GM18861 (cell line): ENCODE data around the gene ST3GAL3.

Source experiments
- ATAC-seq: cut with Tn5 transposase; IDR thresholded peaks from one replicate; pipeline ENCODE4 v1.9.1; 2021; ENCODE audit not compliant: unreplicated experiment

ST3GAL3 gene

DNA sequence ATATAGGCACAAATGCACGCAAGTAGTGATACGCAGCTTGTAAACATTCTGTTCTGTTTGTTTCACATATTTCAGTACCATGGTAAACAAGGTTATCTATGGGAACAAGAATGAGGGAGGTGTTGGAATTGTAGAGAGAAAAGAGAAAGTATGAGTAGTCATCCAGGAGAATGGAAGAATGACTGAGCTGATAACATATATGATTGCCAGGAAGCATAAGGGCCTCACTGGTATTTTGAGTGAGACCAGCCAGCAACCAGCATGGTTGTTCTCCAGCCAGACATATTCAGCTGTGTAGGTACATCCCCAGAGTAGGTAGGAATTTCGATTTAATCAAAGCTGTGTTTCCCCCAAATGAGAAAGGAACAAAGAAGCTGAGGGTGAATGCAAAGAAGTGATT lies 167.4 kb downstream of the ST3GAL3 start:
- ATAC-seq = no peak

DNA sequence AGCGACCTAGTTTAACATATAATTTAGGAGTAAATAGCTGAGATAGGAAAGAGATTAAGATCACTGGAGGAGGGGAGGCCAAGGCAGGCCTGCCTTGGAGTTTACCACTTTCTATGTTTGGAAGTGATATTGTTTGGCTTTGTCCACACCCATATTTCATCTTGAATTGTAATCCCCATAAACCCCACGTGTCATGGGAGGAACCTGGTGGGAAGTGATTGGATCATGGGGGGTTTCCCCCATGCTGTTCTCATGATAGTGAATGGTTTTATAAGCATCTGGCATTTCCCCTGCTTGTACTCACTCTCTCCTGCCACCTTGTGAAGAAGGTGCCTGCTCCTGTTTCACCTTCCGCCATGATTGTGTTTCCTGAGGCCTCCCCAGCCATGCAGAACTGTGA lies 168.0 kb downstream of the ST3GAL3 start:
- ATAC-seq = no peak

DNA sequence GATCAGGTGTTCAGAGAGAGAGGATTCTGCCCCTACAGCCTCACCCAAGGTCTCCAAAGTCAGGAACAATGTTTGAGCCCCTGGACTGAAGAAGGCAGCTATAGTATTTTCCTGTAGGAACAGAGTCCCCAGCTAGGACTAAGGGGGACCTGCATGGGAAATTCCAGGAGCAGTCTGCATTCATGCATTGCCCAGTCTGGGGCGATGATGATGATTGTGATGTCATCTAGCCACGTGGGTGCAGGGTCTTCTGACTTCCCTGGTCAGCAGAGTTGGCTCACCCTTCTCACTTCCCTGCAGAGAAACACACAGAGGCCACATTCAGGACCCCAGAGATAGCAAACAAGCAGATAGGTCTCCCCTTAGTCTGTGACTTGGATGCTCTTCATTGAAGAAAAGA lies 169.8 kb downstream of the ST3GAL3 start:
- ATAC-seq = no peak

DNA sequence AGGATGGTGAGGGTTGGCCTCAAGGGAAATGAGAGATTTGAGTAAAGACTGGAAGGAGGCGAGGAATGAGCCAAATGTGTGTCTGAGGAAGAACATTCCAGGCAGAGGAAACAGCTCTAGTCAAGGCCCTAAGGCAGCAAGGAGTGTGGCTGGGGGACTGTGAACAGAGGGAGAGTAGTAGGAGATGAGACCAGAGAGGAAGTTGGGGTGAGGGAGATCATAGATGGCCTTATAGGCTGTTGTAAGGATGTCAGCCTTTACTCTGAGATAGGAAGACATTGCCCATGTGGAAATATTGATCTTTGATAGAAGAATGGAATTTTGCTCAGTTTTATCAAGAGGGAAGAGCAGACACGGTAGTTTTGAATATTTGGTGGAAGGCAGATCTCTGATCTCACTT lies 171.1 kb downstream of the ST3GAL3 start:
- no peak for ATAC-seq

DNA sequence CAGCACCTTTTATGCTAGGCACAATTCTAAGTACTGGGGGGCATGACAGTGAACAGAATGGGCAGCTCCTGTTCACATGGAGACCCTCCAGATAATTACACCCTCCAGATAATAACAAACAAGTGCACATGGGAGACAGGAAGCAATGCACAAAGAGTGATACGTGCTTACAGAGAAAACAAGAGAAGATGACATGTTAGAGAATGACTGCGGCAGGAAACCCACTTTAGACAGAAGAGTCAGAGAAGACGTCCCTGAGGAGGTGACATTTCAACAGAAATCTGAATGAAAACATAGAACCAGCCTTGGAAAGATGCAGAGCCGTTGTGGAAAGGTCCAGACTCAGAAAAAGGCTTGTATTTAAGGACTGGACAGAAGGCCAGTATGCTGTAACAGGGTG lies 171.5 kb downstream of the ST3GAL3 start:
- no peak for ATAC-seq

DNA sequence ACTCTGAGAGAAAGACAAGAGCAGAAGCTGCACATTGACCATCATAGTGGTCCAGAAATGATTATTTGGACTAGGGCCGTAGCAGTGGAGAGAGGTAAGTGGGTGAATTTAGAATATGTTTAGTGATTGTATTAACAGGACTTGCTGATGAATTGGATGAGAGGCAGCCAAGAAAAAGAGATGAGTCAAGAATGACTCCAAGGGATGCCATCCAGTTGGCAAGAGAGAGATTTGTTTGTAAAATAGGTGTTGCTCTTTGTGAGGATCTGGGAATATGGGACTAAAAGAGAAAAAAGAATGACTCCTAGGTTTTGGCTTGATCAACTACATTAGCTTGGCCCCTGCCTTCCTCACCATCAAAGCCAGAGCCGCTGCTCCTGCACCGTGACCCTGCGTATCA lies 172.1 kb downstream of the ST3GAL3 start:
- ATAC-seq = no peak

DNA sequence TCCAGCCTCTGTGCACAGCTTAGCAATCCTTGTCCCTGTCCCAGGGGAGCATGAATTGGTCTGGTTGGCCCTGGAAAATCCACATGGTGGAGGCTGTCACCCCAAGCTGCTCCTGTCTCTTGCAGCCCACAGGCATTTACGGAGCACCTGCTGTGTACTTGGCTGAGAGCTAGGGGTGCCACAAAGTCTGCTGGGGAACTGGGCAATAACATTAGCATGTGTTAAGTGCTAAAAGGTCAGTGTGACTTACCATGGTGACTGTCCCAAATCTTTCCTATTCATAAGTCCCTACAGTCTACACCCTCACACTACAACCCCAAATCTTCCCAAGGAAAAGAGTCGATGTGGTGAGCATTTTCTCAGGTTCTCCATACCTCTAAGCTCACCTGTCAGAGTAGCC lies 172.7 kb downstream of the ST3GAL3 start:
- ATAC-seq = no peak

DNA sequence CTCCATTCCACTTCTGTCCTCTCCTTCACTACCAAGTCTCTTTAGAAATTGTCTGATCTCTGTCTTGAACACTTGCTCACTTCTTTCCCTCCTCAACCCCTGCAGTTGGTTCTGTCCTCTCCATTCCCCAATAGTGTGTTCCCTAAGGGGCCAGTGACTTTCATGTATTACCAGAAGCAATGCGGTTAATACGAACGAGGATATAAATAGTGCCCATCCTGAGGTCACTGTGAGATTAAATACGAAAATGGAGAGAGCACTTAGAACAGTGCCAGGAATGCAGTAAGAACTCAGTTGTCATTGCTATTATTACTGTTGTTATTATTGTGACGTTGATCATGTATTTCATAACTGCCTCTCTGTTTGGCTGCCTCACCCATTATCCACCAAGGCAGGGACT lies 173.3 kb downstream of the ST3GAL3 start:
- no peak for ATAC-seq

DNA sequence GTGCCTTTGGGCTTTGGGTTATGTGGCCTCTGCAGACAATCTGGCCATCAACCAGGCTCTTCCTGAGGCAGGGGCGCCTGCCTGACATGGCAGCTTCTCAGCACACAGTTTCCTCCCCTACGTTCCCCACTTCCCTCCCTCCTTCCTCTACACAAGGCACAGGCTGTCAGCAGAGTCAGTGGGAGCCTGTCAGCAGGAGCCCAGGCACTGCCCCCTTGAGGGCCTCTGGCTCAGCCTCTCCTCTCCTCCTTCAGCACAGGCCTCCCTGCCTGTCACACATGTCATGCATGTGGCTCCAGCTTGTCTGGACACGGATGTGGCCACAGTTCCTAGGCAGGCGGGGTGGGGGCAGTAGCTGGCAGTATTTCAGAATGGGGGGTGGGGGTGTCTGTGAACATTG lies 174.1 kb downstream of the ST3GAL3 start:
- ATAC-seq = no peak

DNA sequence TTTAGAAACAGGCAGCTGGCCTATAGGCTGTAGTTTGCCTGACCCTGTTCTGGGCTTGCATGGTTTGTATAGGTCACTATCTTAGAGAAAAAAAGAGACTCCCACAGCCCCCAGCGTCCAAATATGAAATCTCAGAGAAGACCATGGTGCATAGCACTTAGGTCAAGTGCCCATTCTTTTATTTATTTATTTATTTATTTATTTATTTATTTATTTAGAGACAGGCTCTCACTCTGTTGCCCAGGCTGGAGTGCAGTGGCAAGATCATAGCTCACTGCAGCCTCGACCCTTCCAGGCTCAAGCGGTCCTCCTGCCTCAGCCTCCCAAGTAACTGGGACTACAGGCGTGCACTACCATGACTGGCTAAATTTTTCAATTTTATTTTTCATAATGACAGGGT lies 175.4 kb downstream of the ST3GAL3 start:
- no peak for ATAC-seq

DNA sequence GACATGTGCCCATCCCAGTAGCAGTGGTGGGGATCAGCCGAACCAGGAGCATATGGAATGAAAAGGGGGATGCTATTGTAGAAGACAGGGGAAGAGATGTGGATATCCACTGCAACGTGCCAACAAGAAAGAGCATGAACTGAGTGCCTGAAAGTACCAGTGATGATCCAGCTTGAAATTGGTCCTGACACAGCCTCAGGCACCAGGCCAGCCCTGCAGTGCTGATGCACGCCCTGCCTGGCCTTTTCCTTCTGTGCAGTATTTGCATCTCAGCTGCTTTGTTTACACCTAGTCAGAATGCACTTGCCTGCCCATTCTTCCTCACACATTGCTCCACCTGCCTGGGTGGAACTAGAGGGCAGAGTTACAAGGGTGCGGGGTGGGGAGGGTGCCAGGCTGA lies 176.0 kb downstream of the ST3GAL3 start:
- no peak for ATAC-seq

DNA sequence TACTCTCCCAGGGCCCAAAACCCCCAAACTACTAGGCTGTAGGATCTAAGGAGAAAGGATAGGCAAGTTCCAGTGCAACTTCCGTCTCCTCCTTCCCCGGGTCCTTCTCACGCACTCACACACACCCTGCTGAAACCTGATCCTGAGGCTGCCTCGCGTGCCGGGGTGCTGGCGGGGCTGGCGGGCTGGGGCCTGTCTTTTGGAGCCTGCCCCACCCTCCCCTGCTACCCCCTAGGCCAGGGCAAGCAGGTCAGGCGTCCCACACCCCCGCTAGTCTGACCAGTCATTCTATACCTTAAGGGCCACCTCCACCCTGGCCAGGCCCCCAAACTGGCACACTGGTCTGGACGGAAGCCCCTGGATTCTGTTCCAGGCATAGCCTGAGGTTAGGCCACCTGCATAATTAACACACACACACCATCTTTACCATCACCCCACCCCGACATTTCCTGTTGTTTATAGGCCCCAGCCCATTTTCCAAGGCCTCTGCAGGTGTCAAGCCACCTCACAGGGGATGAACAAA lies 178.0 kb downstream of the ST3GAL3 start:
- ATAC-seq = no peak

DNA sequence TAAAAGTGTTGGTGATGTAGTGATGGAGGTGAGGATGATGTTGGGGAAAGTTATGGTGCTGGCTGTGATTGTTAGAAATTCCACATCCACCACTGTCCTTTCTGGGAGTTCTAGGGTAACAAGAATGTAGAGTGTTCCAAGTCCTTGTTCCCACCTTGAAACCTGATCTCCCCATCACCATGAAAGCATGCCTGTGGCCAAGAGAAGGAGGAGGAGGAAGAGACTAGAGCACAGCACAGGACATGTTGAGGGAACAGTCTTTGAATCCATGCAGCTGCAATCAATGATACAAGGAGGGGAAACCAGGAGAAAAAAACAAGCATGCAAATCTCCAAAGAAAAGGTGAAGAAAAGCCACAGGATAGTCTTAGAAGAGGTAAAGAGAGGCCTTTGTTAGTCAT lies 180.4 kb downstream of the ST3GAL3 start:
- no peak for ATAC-seq

DNA sequence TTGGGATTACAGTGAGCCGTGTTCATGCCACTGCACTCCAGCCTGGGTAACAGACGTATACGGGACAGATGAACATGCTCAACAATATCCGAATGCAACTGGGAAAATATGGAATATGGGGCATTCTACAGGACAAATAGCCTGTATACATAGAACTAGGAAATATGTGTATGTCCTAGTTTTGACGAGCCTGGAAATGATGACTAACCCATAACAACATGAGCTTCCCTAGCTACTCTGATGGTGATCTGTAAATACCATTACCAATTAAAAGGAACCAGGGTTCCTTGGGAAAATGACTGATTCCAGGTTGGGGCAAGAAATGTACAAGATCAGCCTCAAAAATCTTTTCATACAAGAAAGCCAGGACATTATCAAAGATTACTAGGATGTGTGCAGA lies 183.5 kb downstream of the ST3GAL3 start:
- ATAC-seq = no peak

DNA sequence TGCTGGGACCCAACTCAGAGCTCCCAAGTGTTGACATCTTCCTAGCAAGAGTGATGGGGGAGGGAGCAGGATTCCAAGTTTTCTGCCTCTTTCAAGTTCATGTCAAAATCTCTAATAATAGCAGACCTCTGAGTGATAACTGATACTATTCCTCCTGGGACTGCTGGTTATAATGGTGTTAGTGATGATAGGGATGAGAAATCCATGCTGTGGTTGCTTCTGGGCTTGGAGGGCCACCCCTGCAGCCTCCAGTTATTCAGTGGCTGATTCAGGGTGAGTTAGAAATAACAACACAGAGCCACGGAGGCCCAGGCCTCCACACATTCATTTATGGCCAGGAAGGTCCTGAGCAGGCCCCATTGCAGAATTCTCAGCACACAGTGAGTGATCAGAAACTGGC lies 185.7 kb downstream of the ST3GAL3 start:
- ATAC-seq = no peak

DNA sequence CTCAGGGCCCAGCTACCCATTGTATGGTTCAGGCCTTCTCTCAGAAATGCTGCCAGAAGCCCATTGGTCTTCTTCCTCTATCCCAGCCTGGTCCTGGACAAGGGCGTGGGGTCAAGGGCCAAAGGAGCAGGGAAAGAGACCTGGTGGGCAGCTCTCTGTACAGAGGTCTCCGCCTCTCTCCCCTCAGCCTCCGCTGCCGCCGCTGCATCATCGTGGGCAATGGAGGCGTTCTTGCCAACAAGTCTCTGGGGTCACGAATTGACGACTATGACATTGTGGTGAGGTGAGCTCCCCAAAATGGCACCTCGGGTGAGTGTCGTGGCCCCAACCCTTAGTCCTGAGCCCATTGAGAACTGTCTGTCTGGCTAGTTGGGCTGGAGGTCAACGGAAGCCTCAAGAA lies 191.6 kb downstream of the ST3GAL3 start:
- ATAC-seq = no peak

DNA sequence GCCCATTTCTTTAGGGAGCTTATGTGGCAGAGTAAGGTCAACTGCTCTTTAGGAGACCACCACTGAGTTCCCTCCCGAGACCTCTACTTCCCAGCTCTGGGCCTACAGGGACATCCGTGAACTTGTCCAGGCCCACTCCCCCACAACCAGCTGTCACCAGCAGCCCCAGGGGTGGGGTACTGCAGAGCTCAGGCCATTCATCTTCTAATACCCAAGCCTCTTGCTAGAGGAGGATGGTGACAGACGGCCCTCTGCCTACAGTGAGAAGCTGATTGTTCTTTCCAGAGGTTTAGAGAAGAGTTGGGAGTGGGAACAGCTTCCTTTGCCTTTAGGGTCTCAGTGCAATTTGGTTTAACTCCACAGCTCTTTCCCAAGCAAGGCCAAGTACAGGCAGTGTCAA lies 193.1 kb downstream of the ST3GAL3 start:
- no peak for ATAC-seq

DNA sequence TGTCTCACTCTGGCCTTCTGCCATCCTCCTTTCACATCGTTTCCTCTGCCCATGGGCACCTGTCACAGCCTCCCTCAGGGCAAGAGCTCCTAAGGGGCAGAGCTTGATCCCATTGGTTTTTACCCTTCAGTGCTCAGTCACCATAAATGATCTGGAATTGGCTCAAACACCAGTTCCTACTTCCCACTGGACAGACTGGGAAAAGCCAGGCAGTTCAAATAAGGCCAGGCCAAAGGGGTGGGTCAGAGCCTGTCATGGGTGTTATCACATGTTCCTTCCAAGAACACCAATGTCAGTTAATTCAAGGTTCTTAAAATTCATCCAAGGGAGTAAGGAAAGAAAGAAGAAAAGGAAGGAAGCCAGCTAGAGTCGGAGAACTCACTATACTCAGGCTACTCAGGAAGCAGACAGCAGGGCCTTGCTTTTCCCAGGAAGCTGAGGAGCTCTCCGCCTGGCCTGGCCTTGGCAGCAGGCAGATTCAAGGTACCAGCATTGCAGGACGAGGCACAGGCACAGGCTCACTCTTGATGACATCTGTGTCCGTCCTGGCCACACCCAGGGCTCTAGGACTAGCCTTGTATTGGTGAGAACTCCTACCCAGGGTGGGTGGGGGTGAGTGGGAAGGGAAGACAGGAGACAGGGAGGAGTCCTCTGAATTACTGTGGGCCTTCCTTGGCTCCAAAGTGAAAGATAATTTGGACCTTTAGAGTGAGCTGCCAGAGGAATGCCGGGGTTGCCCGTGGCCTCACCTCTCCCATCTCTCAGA lies 194.0 kb downstream of the ST3GAL3 start:
- ATAC-seq = no peak

DNA sequence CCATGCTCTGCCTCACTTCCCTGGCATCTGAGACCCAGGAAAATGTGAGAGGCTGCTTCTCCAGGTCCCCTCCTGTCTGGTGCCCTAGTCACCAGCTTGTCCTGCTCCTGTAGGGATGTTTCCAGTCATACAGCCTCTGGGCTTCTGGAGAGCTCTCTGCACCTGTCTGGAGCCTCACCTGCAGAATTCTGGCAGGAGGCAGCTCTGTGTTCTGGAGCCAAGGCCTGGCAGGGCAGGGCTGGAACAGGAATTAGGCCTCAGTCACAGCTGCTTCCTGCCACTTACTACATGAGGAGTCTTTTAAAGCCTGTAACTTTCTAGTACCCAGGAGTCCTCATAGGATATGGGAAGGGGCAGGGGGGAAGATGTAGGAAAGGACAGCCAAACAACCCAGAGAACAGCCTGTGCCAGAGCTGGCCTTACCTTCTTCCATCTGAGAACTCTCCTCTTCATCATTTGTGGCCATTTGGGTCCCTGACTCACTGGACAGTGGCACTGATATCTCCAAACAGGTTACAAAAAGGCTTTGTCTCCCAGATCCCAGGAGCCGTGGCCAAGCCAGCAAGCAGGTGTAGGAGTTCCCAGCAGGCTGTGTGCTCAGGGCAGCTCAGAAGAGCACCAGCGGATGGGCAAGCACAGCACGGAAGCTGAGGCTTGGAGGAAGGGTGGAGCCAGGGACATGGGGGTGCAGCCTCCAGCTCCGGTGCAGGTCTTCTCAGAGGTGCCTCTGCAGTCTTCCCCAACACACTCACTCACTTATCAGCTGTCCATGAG lies 194.9 kb downstream of the ST3GAL3 start:
- ATAC-seq = no peak

DNA sequence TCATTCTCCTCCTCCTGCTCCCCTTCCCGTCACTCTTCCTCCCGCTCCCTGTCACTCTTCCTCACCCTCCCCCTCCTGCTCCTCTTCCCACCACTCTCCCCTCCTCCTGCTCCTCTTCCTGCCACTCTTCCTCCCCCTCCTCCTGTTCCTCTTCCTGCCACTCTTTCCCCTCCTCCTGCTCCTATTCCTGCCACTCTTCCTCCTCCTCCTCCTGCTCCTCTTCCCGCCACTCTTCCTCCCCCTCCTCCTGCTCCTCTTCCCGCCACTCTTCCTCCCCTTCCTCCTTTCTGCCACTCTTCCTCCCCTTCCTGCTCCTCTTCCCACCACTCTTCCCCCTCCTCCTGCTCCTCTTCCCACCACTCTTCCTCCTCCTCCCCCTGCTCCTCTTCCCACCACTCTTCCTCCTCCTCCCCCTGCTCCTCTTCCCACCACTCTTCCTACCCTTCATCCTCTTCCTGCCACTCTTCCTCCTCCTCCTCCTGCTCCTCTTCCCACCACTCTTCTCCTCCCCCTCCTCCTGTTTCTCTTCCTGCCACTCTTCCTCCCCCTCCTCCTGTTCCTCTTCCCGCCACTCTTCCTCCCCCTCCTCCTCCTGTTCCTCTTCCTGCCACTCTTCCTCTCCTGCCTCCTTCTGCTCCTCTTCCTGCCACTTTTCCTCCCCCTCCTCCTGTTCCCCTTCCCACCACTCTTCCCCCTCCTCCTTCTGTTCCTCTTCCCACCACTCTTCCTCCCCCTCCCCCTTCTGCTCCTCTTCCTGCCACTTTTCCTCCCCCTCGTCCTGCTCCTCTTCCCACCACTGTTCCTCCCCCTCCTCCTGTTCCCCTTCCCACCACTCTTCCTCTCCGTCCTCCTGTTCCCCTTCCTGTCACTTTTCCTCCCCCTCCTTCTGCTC lies 197.6 kb downstream of the ST3GAL3 start:
- no peak for ATAC-seq

DNA sequence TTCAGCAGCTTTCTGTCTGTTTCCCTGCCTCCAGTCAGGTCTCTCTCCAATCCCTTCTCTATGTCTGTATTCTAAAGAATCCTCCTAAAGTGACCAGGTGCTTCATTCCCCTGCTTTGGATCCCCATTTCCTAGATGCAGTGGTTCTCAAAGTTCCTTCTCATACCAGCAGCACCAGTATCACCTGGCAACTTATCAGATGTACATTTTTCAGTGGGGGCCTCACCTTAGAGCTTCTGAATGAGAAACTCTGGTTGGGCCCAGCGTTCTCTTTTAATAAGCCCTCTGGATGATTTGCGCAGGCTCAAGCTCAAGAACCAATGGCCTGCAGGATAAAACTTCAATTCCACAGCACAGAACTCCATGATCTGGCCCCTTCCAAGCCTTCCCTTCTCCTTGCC lies 200.9 kb downstream of the ST3GAL3 start:
- no peak for ATAC-seq
